Suprapubic skin (tissue), 4 donors: ENCODE results near the gene BDP1.
"Not testable (repeated sequence)": the region's sequence is repeated elsewhere in the genome, so short reads cannot be mapped to it uniquely, and the experiment has no call there.

Source experiments
- CTCF ChIP-seq, 2 donors: fragments of 200-600 bp in 1 of 2; fragments of 450-650 bp in 1 of 2; sonication (generic) in 1 of 2; IDR thresholded peaks; one replicate each; pipeline ENCODE4 v1.5.1; 2016 to 2019; ENCODE audit warnings: antibody characterized with exemption in 2 of 2, mild to moderate bottlenecking in 1 of 2, moderate library complexity in 1 of 2
- POLR2A ChIP-seq, 2 donors: fragments of 450-650 bp; IDR thresholded peaks; one replicate each; pipeline ENCODE4 v1.6.1; 2017; ENCODE audit warnings: antibody characterized with exemption in 2 of 2, mild to moderate bottlenecking in 2 of 2, moderate library complexity in 2 of 2
- POLR2AphosphoS5 ChIP-seq, 3 donors: sonication (generic); formaldehyde crosslinking; IDR thresholded peaks; one replicate each; pipeline ENCODE4 v1.6.1; 2017; ENCODE audit warnings: antibody characterized with exemption in 3 of 3

DNA sequence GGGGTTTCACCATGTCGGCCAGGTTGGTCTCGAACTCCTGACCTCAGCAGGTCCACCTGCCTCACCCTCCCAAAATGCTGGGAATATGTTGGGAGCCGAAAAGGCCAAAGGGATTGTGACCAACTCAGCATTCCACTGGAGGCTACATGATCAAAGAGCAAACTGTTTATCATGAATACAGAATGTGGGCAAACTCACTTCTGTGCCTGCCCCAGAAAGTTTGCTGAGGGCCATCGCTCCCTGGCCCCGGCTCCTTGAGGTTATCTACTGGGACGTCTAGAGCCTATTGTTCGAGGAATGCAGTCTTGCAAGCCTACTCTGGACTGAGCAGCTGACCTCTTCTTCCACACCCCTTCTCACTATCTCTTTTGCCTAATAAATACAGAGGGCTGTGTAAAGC lies 116.4 kb downstream of the BDP1 start:
- not testable (repeated sequence) for TF ChIP-seq POLR2A, CTCF, POLR2AphosphoS5 (IDR thresholded peaks at IDR 0.05)
